ENCODE measurements around the gene CSK. TPM values are rescaled to one million over a fixed set of nuclear protein-coding genes. Genes with fewer than 3 reads are reported as not detected.

Gene CSK
- total RNA-seq, 1 donor from 2014 or later: 28.4 TPM

- DNase-seq (ENCODE audit: low read depth): no peak
- TF ChIP-seq CTCF (conservative IDR thresholded peaks at IDR 0.05; ENCODE audit: low read depth, low read length): no peak
- H3K4me3 ChIP-seq (ENCODE audit: low read depth, low read length): no peak overlapping the region
These were observed 16.7 kb downstream of the CSK start for GRCh38 chr15:74798388-74799254.

- no peak for TF ChIP-seq CTCF (conservative IDR thresholded peaks at IDR 0.05; ENCODE audit: low read depth, low read length)
- no peak for DNase-seq (ENCODE audit: low read depth)
- no peak overlapping the region for H3K4me3 ChIP-seq (ENCODE audit: low read depth, low read length)
These were observed 17.5 kb downstream of the CSK start for GRCh38 chr15:74799255-74799855.

GRCh38 chr15:74799856-74800558, 18.1 kb downstream of the CSK start:
- no peak for DNase-seq (ENCODE audit: low read depth)
- TF ChIP-seq CTCF (conservative IDR thresholded peaks at IDR 0.05; ENCODE audit: low read depth, low read length): peak; percentile 95
- no peak overlapping the region for H3K4me3 ChIP-seq (ENCODE audit: low read depth, low read length)

- TF ChIP-seq CTCF (conservative IDR thresholded peaks at IDR 0.05; ENCODE audit: low read depth, low read length): no peak
- H3K4me3 ChIP-seq (ENCODE audit: low read depth, low read length): no peak overlapping the region
- DNase-seq (ENCODE audit: low read depth): no peak
These were observed 18.7 kb downstream of the CSK start for GRCh38 chr15:74800559-74801094.

GRCh38 chr15:74801311-74801997, 19.6 kb downstream of the CSK start:
- DNase-seq (ENCODE audit: low read depth): no peak
- no peak overlapping the region for H3K4me3 ChIP-seq (ENCODE audit: low read depth, low read length)
- TF ChIP-seq CTCF (conservative IDR thresholded peaks at IDR 0.05; ENCODE audit: low read depth, low read length): no peak

- H3K4me3 ChIP-seq (ENCODE audit: low read depth, low read length): no peak overlapping the region
- TF ChIP-seq CTCF (conservative IDR thresholded peaks at IDR 0.05; ENCODE audit: low read depth, low read length): no peak
- DNase-seq (ENCODE audit: low read depth): no peak
These were observed 20.4 kb downstream of the CSK start for GRCh38 chr15:74802290-74802689.
